Pancreas (tissue), 10 donors: ENCODE measurements around the gene ZNF440. TPM values are rescaled to one million over a fixed set of nuclear protein-coding genes. Genes with fewer than 3 reads are reported as not detected.

ENCODE experiments used
- ATAC-seq, 4 donors: fragments of 200-7000 bp; cut with Tn5 transposase; one replicate each; pipeline versions ENCODE4 v1.8.0 to v1.9.1; 2020; ENCODE audit warnings: mild to moderate bottlenecking in 4 of 4, moderate library complexity in 4 of 4
- DNase-seq, 6 donors: peaks; one replicate each; pipeline ENCODE4 v3.0.0-alpha.2; 2020
- FAIRE-seq: peaks from 2 replicates; lab custom pipeline; 2012; peaks lifted over from hg19 to GRCh38; lab: Jason Lieb, UNC
- H3K27ac ChIP-seq, 4 donors: fragments of 200-600 bp; sonication (generic); 1 replicate in 3 of 4; 2 replicates in 1 of 4; pipeline versions ENCODE4 v1.5.0 to v1.8.0; 2020
- H3K27me3 ChIP-seq, 4 donors: fragments of 200-600 bp; one replicate each; pipeline ENCODE4 v1.8.0; 2021
- H3K36me3 ChIP-seq, 3 donors: fragments of 200-600 bp; sonication (generic) in 1 of 3; one replicate each; pipeline versions ENCODE4 v1.5.0 to v1.8.0; 2020 to 2021
- H3K4me1 ChIP-seq, 3 donors: fragments of 200-600 bp; one replicate each; pipeline ENCODE4 v1.8.0; 2021
- H3K4me3 ChIP-seq, 4 donors: fragments of 200-600 bp; sonication (generic) in 2 of 4; one replicate each; pipeline versions ENCODE4 v1.5.0 to v1.8.0; 2020 to 2021
- H3K9me3 ChIP-seq, 4 donors: fragments of 200-600 bp; one replicate each; pipeline ENCODE4 v1.8.0; 2021
- WGBS, 2 donors: extraction: QIAGEN DNeasy Blood & Tissue Kit; methylation state at CpG; one replicate each; pipeline ENCODE4 v1.1.7; 2013; 5-methylcytosine and 5-hydroxymethylcytosine counted together
- intact Hi-C, 3 donors: fragments of 100-400 bp; cut with DNase I; formaldehyde crosslinking; loops; one replicate each; pipeline versions ENCODE4 v1.11.1 to v1.14.2; 2022
- polyA plus RNA-seq, 2 donors: library from polyadenylated mRNA; stranded (reverse); fragments of 200-250 nt; gene quantifications; one replicate each; pipeline ENCODE4 v1.2.3, GENCODE V29; 2013
- total RNA-seq, 6 donors: library from RNA; stranded (reverse); fragmentation: NEBNext Ultra II Directional in 4 of 6; extraction: Animal tissue kit (Norgen Biotek cat#: 25700) in 4 of 6; gene quantifications; one replicate each; pipeline versions ENCODE4 v1.2.1 to v1.2.4, GENCODE V29; 2021 to 2023
- TF ChIP-seq, protein P1 (sequence below), 4 donors: fragments of 200-600 bp; sonication (generic) in 3 of 4; IDR thresholded peaks; one replicate each; pipeline versions ENCODE4 v1.5.0 to v1.8.0; 2021; ENCODE audit warnings: antibody characterized with exemption in 4 of 4
- donor health status: healthy with polysubstance abuse.
- donor health status: DM: no; HTN: no; CAD: no; lungs with moderate emphysema.
- donor health status: DM: no; HTN: no; CAD: no.
- donor health status: control.
- donor health status: control.
- donor health status: Bipolar disorder and iron deficiency.
- donor health status: DM: yes; HTN: yes; CAD: no.
- donor health status: DM: no; HTN: no; CAD: no.
- donor health status: DM: no; HTN: no; CAD: no.
- donor health status: DM: yes; HTN: yes; CAD: no.

Gene ZNF440
- total and polyA plus RNA-seq, 8 donors = 4.1 to 8.7 (median 6.3) TPM

DNA sequence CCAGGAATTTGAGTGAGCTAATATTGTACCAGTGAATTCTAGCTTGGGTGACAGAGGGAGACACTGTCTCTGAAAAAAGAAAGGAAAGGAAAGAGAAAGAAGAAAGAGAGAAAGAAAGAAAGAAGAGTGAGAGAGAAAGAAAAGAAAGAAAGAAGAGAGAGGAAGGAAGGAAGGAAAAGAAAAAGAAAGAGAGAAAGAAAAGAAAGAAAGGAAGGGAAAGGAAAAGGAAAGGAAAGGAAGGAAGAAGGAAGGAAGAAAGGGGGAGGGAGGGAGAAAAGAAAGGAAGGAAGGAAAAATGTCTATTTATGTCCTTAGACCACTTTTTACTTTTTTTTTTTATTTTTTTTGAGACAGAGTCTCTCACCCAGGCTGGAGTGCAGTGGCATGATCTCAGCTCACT is 21.1 kb upstream of the ZNF440 start:
- Histone ChIP-seq H3K36me3 (no peaks in the 10 kb centered on the region), H3K27ac (no peak overlapping the region), H3K9me3 (no peaks in the 10 kb centered on the region), H3K4me1 (peaks cover 0 to 4% (median 3%) of the 10 kb centered on the region in 3 donors), H3K27me3 (no peaks in the 10 kb centered on the region), H3K4me3 (no peak overlapping the region)
- TF ChIP-seq, protein P1, sequence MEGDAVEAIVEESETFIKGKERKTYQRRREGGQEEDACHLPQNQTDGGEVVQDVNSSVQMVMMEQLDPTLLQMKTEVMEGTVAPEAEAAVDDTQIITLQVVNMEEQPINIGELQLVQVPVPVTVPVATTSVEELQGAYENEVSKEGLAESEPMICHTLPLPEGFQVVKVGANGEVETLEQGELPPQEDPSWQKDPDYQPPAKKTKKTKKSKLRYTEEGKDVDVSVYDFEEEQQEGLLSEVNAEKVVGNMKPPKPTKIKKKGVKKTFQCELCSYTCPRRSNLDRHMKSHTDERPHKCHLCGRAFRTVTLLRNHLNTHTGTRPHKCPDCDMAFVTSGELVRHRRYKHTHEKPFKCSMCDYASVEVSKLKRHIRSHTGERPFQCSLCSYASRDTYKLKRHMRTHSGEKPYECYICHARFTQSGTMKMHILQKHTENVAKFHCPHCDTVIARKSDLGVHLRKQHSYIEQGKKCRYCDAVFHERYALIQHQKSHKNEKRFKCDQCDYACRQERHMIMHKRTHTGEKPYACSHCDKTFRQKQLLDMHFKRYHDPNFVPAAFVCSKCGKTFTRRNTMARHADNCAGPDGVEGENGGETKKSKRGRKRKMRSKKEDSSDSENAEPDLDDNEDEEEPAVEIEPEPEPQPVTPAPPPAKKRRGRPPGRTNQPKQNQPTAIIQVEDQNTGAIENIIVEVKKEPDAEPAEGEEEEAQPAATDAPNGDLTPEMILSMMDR (IDR thresholded peaks at IDR 0.05) = no peak
- FAIRE-seq (no peak), DNase-seq (no peak), ATAC-seq (no peak)
- intact Hi-C loops = loop anchor here in 1 of 3 donors (10.0 kb wide), 1 partner anchor 202 kb away; no protein-coding TSS in a partner anchor

DNA sequence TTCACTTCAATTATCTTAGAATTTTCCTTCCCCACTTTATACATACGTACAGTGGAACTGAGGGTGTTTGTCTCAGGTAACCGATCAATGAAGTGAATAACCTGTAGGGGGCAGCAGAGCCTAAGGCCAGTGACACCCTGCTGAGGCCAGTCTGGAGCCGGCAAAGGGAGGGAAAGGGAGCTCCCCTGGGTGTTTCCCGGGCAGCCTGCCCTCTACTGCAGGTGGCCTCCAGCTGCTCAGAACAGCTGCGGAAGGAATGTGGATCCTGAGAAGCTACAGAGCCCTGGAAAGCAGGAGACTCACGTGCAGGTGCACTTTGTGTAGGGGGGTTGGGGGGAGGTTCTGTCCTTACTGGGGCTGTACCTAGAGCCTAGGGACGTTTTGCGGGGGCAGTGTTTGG is 16.6 kb upstream of the ZNF440 start:
- Histone ChIP-seq H3K9me3 (no peaks in the 10 kb centered on the region), H3K27ac (peak overlapping the region; percentile 86 to 89 (median 86)), H3K36me3 (no peaks in the 10 kb centered on the region), H3K4me1 (peaks cover 0 to 6% (median 6%) of the 10 kb centered on the region in 3 donors), H3K4me3 (peak overlapping the region in 1 of 4 donors; percentile 86), H3K27me3 (no peaks in the 10 kb centered on the region)
- ATAC-seq = peak; percentile 93 to 98 (median 93)
- FAIRE-seq = peak; percentile 70
- 0 to 2% methylated on average over 8 of the region's 8 CpGs for WGBS, 2 donors
- peak; percentile 84 to 97 (median 94) for DNase-seq
- TF ChIP-seq, protein P1 (IDR thresholded peaks at IDR 0.05) = peak; percentile 76 to 90 (median 85)
- intact Hi-C loops = loop anchor here in 1 of 3 donors (10.0 kb wide), 1 partner anchor 197 kb away; no protein-coding TSS in a partner anchor

DNA sequence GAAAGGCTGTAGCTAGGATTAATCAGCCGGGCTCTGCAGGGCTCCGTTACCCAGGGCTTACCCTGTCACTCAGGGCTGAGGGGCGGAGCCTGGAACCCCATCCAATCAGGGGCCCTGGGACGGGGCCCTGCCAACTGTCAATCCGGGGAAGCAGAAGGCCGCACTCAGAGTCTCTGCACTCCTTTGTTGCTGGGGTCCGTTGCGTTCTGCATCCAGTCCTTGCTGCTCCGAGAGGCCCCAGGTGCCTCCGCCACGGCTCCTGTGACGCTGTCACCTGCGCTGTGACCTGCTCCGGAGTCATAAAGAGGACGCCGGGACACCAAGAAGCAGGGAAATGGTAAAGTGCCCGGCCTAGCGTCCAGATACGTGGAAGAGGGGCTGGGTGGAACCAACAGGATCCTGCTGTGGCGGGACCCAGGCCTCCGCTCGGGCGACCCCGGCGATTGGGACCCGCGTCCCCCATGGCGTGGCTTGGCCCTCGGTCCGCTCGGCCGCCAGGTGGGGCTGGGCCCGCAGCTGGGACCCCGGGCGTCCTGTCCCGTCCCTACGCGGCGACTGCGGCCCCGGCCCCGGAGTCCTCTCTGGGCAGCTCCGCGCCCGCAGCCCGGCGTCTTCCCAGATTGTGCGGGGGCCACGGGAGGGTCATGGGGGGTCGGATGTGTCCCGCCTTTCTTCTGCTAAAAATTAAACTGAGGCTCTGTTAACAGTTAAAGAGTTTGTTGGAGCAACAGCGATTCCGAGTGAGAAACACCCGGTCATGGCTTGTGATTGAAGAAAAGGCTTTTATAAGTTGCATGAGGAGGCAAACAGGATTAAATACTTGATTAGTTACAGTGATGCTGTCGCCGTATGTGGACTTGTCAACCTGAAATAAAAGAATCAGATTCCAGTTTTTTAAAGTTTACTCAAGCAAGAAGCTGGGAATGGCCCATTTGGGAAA is 15.4 kb upstream of the ZNF440 start, which contains the start of gene ZNF491:
Gene ZNF491, plus strand, starts transcription at position 133 of the 940 bp plus-strand sequence. CDS start 7,431 bp downstream, outside the sequence.
- Histone ChIP-seq H3K27ac (peak within 1 kb of the TSS; percentile 86 to 89 (median 86)), H3K4me3 (peak within 1 kb of the TSS; percentile 57 to 86 (median 66)), H3K36me3 (no peaks in the 10 kb centered on the region), H3K9me3 (no peaks in the 10 kb centered on the region), H3K27me3 (no peaks in the 10 kb centered on the region), H3K4me1 (peaks cover 0 to 6% (median 6%) of the 10 kb centered on the region in 3 donors)
- intact Hi-C loops = loop anchor here in 1 of 3 donors (10.0 kb wide), 1 partner anchor 196 kb away; no protein-coding TSS in a partner anchor
- TF ChIP-seq, protein P1 (IDR thresholded peaks at IDR 0.05) = peak in 1 of 4 donors; percentile 7
- FAIRE-seq = peak; percentile 45
- DNase-seq = peak; percentile 91 to 97 (median 94)
- 0 to 1% methylated on average over 56 of the region's 56 CpGs for WGBS, 2 donors
- ATAC-seq = peak; percentile 96 to 99 (median 96)

DNA sequence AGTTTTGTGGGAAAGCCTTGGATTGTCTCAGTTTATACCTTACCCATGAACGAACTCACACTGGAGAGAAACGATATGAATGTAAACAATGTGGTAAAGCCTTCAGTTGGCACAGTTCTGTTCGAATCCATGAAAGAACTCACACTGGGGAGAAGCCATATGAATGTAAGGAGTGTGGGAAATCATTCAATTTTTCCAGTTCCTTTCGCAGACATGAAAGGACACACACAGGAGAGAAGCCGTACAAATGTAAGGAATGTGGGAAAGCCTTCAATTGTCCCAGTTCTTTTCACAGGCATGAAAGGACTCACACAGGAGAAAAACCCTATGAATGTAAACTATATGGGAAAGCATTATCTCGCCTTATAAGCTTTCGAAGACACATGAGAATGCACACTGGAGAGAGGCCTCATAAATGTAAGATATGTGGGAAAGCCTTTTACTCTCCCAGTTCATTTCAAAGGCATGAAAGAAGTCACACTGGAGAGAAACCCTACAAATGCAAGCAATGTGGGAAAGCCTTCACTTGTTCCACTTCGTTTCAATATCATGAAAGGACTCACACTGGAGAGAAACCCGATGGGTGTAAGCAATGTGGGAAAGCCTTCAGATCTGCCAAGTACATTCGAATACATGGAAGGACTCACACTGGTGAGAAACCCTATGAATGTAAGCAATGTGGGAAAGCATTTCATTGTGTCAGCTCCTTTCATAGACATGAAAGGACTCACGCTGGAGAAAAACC is 7.5 kb upstream of the ZNF440 start:
- TF ChIP-seq, protein P1 (IDR thresholded peaks at IDR 0.05) = no peak
- H3K36me3 ChIP-seq = no peaks in the 10 kb centered on the region
- H3K27me3 ChIP-seq = no peaks in the 10 kb centered on the region
- H3K4me3 ChIP-seq = no peak overlapping the region
- FAIRE-seq = no peak
- H3K4me1 ChIP-seq = no peaks in the 10 kb centered on the region
- WGBS, 2 donors = 93 to 97% methylated on average over 11 of the region's 11 CpGs
- H3K9me3 ChIP-seq = no peaks in the 10 kb centered on the region
- DNase-seq = no peak
- intact Hi-C loops = no loop called here
- no peak for ATAC-seq
- no peak overlapping the region for H3K27ac ChIP-seq
